Measurements from ENCODE around the gene PIK3CB. TPM values are rescaled to one million over a fixed set of nuclear protein-coding genes. Genes with fewer than 3 reads are reported as not detected.

Gene PIK3CB
- total RNA-seq, 1 donor from 2014 or later: 21.9 TPM

DNA sequence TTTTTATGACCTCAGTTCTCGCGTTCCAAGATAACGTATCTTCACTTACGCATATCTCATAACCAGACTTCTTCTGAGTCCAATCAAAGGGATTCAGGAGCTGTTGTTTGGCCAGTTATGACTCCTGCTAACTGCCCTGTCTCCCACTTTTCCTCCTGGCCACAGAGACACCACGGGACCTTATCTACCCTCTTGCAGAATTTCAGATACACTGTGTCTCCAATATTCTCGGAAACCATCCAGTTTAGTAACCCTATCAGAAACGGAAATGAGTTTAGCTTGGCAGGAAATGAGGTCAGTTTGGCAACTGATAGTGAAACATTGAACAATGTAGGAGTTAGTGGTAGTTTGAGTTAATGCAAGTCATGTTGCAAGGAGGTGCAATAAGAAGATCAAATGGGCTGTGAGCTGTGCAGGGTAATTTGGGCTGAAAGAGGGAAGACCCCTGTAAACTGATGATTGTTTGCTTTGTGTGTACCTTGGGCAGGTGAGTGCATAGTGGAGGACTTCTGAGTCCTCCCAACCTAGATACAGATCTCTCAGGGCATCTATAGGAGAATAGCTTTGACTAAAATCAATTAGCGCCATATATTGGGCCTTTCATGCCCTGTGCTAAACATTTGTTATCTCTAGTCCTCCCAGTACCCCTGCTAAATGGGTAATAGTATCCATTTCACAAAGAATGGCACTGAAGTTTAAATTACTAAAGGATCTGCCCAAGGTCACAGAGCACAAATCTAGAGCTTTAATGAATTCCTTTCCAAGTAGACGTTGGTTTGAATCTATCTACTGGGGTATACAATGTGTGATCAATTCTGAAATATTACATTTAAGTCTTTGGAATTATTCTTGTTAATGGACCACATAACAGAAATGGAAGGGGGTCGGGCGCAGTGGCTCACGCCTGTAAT is 41.3 kb upstream of the PIK3CB start:
- H3K27me3 Mint-ChIP-seq: no peaks in the 10 kb centered on the region
- DNase-seq (no peak), ATAC-seq (ENCODE audit: low read depth) (no peak)
- POLR2A ChIA-PET: no interaction called here
- H3K9me3 Mint-ChIP-seq: peaks cover 7% of the 10 kb centered on the region
- no peaks in the 10 kb centered on the region for H3K4me1 Mint-ChIP-seq
- TF ChIP-seq, protein P1, sequence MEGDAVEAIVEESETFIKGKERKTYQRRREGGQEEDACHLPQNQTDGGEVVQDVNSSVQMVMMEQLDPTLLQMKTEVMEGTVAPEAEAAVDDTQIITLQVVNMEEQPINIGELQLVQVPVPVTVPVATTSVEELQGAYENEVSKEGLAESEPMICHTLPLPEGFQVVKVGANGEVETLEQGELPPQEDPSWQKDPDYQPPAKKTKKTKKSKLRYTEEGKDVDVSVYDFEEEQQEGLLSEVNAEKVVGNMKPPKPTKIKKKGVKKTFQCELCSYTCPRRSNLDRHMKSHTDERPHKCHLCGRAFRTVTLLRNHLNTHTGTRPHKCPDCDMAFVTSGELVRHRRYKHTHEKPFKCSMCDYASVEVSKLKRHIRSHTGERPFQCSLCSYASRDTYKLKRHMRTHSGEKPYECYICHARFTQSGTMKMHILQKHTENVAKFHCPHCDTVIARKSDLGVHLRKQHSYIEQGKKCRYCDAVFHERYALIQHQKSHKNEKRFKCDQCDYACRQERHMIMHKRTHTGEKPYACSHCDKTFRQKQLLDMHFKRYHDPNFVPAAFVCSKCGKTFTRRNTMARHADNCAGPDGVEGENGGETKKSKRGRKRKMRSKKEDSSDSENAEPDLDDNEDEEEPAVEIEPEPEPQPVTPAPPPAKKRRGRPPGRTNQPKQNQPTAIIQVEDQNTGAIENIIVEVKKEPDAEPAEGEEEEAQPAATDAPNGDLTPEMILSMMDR (IDR thresholded peaks at IDR 0.05): no peak
- no peaks in the 10 kb centered on the region for H3K36me3 Mint-ChIP-seq (ENCODE audit: low read depth)
- intact Hi-C loops (cut with micrococcal nuclease): no loop called here
- no peak overlapping the region for H3K27ac Mint-ChIP-seq
- H3K4me3 Mint-ChIP-seq: no peak overlapping the region
- CTCF ChIA-PET: no interaction called here

DNA sequence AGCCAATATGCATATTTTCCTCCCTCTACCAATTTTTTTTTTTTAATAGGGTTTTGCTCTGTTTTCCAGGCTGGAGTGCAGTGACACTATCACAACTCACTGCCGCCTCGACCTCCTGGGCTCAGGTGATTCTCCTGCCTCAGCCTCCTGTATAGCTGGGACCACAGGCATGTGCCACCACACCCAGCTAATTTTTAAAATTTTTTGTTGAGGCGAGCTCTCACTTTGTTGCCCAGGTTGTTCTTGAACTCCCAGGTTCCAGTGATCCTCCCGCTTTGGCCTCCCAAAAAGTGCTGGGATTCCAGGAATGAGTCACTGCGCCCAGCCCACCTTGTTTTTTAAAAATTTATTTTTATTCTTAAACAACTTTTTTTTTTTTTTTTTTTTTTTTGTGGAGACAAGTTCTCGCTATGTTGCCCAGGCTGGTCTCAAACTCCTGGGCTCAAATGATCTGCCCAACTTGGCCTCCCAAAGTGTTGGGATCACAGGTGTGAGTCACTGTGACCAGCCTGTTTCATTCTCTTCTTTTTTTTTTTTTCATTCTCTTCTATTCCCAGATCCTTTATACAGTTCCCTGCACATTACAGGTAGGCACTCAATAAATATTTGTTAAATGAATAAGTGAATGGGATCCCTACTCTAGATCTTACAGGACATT is 40.5 kb upstream of the PIK3CB start:
- ATAC-seq (ENCODE audit: low read depth) (no peak), DNase-seq (no peak)
- TF ChIP-seq, protein P1 (IDR thresholded peaks at IDR 0.05): no peak
- no peak overlapping the region for H3K4me3 Mint-ChIP-seq
- intact Hi-C loops (cut with micrococcal nuclease): no loop called here
- H3K36me3 Mint-ChIP-seq (ENCODE audit: low read depth): no peaks in the 10 kb centered on the region
- CTCF ChIA-PET: no interaction called here
- H3K27me3 Mint-ChIP-seq: no peaks in the 10 kb centered on the region
- POLR2A ChIA-PET: no interaction called here
- no peak overlapping the region for H3K27ac Mint-ChIP-seq
- H3K4me1 Mint-ChIP-seq: no peaks in the 10 kb centered on the region
- H3K9me3 Mint-ChIP-seq: peaks cover 7% of the 10 kb centered on the region

DNA sequence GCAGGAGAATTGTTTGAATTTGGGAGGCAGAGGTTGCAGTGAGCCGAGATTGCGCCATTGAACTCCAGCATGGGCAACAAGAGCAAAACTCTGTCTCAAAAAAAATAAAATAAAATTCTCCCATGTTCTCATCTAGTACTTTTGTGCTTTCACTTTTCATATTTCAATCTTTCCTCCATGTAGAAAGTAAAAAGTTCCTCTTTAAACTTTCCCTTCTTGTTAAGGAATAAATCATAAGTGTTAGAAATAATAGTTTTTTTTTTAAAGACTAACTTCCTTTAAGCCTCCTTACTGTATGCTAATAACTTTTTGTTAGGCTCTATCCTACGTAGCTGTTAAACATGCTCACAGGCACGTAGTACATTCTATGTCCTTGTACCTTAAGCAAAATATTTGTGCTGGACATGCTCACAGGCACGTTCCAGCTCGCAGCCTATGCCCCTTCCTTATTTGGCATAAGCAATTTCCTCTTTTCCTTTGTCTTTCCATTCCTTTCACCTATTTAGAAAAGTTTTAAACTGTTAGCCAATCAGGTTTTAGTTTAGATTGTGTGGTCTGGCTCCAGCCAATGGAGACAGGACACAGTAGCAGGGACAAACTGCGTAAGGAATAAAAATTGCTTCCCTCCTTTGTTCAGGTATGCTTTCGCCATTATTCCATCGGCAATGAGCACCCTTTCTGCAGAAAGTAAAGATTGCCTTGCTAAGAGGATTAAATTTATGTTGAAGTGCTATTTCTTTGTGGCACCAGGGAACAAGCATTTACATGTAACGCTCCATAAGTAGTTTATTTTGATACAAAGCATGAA is 38.9 kb upstream of the PIK3CB start:
- H3K27ac Mint-ChIP-seq: no peak overlapping the region
- TF ChIP-seq, protein P1 (IDR thresholded peaks at IDR 0.05): no peak
- intact Hi-C loops (cut with micrococcal nuclease): no loop called here
- ATAC-seq (ENCODE audit: low read depth) (no peak), DNase-seq (no peak)
- no peaks in the 10 kb centered on the region for H3K4me1 Mint-ChIP-seq
- no peaks in the 10 kb centered on the region for H3K36me3 Mint-ChIP-seq (ENCODE audit: low read depth)
- POLR2A ChIA-PET: no interaction called here
- H3K27me3 Mint-ChIP-seq: no peaks in the 10 kb centered on the region
- H3K9me3 Mint-ChIP-seq: peaks cover 7% of the 10 kb centered on the region
- CTCF ChIA-PET: no interaction called here
- H3K4me3 Mint-ChIP-seq: no peak overlapping the region

DNA sequence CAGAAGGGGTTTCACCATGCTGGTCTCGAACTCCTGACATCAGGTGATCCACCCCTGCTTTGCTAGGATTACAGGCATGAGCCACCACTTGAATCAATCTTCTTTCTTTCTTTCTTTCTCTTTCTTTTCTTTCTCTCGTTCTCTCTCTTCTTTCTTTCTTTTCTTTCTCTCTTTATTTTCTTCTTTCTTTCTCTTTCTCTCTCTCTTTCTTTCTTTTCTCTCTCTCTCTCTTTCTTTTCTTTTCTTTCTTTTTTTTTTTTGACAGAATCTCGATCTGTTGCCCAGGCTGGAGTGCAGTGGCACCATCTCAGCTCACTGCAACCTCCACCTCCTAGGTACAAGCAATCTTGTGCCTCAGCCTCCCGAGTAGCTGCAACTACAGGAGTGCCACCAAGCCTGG is 37.9 kb upstream of the PIK3CB start:
- H3K27me3 Mint-ChIP-seq: no peaks in the 10 kb centered on the region
- no peaks in the 10 kb centered on the region for H3K4me1 Mint-ChIP-seq
- intact Hi-C loops (cut with micrococcal nuclease): no loop called here
- H3K9me3 Mint-ChIP-seq: peaks cover 7% of the 10 kb centered on the region
- TF ChIP-seq, protein P1 (IDR thresholded peaks at IDR 0.05): no peak
- ATAC-seq (ENCODE audit: low read depth) (no peak), DNase-seq (no peak)
- H3K4me3 Mint-ChIP-seq: no peak overlapping the region
- POLR2A ChIA-PET: no interaction called here
- CTCF ChIA-PET: no interaction called here
- no peak overlapping the region for H3K27ac Mint-ChIP-seq
- H3K36me3 Mint-ChIP-seq (ENCODE audit: low read depth): no peaks in the 10 kb centered on the region

DNA sequence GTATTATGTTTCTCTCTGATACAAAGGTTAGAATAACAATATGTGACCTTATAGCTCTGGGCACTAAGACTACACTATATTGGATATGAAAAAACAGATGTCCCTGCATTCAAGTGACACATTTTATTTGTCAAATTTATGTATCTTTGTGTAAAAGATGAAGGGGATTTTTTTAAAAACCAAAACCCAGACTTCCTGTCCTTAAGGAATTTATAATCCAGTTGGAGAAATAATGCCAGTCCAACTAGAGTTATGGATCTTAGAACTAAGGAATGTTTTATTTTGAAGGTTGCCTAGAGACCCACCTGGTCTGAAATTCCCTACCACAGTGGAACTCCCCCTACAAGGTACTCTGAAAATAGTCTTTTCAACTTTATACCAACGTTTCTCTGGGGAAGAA is 33.3 kb upstream of the PIK3CB start:
- ATAC-seq (ENCODE audit: low read depth) (no peak), DNase-seq (no peak)
- intact Hi-C loops (cut with micrococcal nuclease): no loop called here
- ChIA-PET CTCF (no interaction called here), POLR2A (no interaction called here)
- H3K36me3 Mint-ChIP-seq (ENCODE audit: low read depth): no peaks in the 10 kb centered on the region
- TF ChIP-seq, protein P1 (IDR thresholded peaks at IDR 0.05): no peak
- H3K27ac Mint-ChIP-seq: no peak overlapping the region
- no peaks in the 10 kb centered on the region for H3K9me3 Mint-ChIP-seq
- H3K27me3 Mint-ChIP-seq: no peaks in the 10 kb centered on the region
- no peak overlapping the region for H3K4me3 Mint-ChIP-seq
- H3K4me1 Mint-ChIP-seq: no peaks in the 10 kb centered on the region
